K562 (cell line): ENCODE measurements around the gene HIF1AN. TPM values are rescaled to one million over a fixed set of nuclear protein-coding genes. Genes with fewer than 3 reads are reported as not detected.
A peak's percentile ranks its signal among the peaks of the same experiment; 100 is the strongest.

ENCODE experiments used
- CEBPB ChIP-seq: fragments of 450-650 bp; IDR thresholded peaks from 2 replicates; pipeline ENCODE4 v1.6.1; 2016; ENCODE audit warnings: missing genetic modification characterization, missing compliant biosample characterization
- CTCF ChIP-seq, 3 experiments: IDR thresholded peaks in 2 of 3; conservative IDR thresholded peaks in 1 of 3; 2 replicates each; pipeline ENCODE4 v1.5.1; 2011 to 2012; ENCODE audit warnings: low read length in 3 of 3, mild to moderate bottlenecking in 3 of 3, control low read depth in 2 of 3, improper control_type of control experiment in 1 of 3, inconsistent platforms in 1 of 3, low read depth in 1 of 3, mixed read lengths in 1 of 3, moderate library complexity in 1 of 3; ENCODE audit not compliant: insufficient read depth in 2 of 3
- DACH1 ChIP-seq: fragments of 450-650 bp; IDR thresholded peaks from 2 replicates; pipeline ENCODE4 v1.6.1; 2018; ENCODE audit not compliant: partially characterized antibody
- IRF9 ChIP-seq: fragments of 450-650 bp; IDR thresholded peaks from 2 replicates; pipeline ENCODE4 v1.6.1; 2016; ENCODE audit warnings: missing biosample characterization, missing genetic modification characterization
- NFRKB ChIP-seq: fragments of 450-650 bp; IDR thresholded peaks from 2 replicates; pipeline ENCODE4 v1.6.1; 2016; ENCODE audit warnings: low read depth
- PBX2 ChIP-seq, 2 experiments: IDR thresholded peaks in 1 of 2; conservative IDR thresholded peaks in 1 of 2; 2 replicates each; pipeline ENCODE4 v1.6.1; 2016; ENCODE audit warnings: low read depth in 2 of 2, mild to moderate bottlenecking in 1 of 2, missing compliant biosample characterization in 1 of 2, missing genetic modification characterization in 1 of 2, moderate library complexity in 1 of 2
- SAFB ChIP-seq: fragments of 200-400 bp; formaldehyde crosslinking; IDR thresholded peaks from 2 replicates; pipeline ENCODE4 v1.6.1; 2017; ENCODE audit warnings: low read depth, low read length, borderline replicate concordance
- ZBTB33 ChIP-seq: sonication (generic); formaldehyde crosslinking; IDR thresholded peaks from 2 replicates; pipeline ENCODE4 v1.8.1; 2023; ENCODE audit warnings: mild to moderate bottlenecking, missing genetic modification reagents
- ZNF318 ChIP-seq, 2 experiments: fragments of 450-650 bp; IDR thresholded peaks; 2 replicates each; pipeline ENCODE4 v1.6.1; 2016; ENCODE audit warnings: mild to moderate bottlenecking in 2 of 2, borderline replicate concordance in 1 of 2, low read depth in 1 of 2, moderate library complexity in 1 of 2
- polyA plus RNA-seq, 8 experiments: library from polyadenylated mRNA; depleted of rRNA in 4 of 8; stranded (reverse) in 5 of 8; unstranded in 3 of 8; fragments of >200 nt; fragmentation: Nextera tagmentation in 2 of 8; fragmentation: Illumina TruSeq in 1 of 8; extraction: Ambion mirVana in 2 of 8; extraction: Trizol in 1 of 8; gene quantifications; 2 replicates each; pipeline versions ENCODE4 v1.2.1 to v1.2.3, GENCODE V29; 2011 to 2014; ENCODE audit warnings: inconsistent platforms in 1 of 8, missing spikeins in 1 of 8
- total RNA-seq, 7 experiments: library from RNA; depleted of rRNA in 6 of 7; stranded (reverse); fragments of >200 nt in 6 of 7; fragmentation: Illumina TruSeq in 2 of 7; extraction: Trizol in 2 of 7; gene quantifications; 2 replicates each; pipeline versions ENCODE4 v1.2.1 to v1.2.3, GENCODE V29; 2011 to 2021; ENCODE audit warnings: low replicate concordance in 1 of 7

Gene HIF1AN
- total and polyA plus RNA-seq, 9 of the 15 experiments (the other 6 are each of a cell fraction or from before 2014, with no cell fraction given): 1.2 to 16.8 (median 6.9) TPM

- TF ChIP-seq ZNF318 (IDR thresholded peaks at IDR 0.05; ENCODE audit: borderline replicate concordance in 1 of 2, low read depth in 1 of 2) (no peak), NFRKB (no peak), ZBTB33 (CRISPR knock-in tag) (peak; percentile 36; the same call in 1 of the 2 replicates), SAFB (no peak), IRF9 (tag) (no peak), CTCF (IDR thresholded peaks at IDR 0.05 in 2 of 3, conservative IDR thresholded peaks at IDR 0.05 in 1 of 3; ENCODE audit: insufficient read depth in 2 of 3, low read depth in 1 of 3, low read length in 3 of 3) (peak in 1 of 3 experiments; percentile 3; a peak in 1 of 6 replicates), CEBPB (tag) (no peak), DACH1 (no peak), PBX2 (CRISPR knock-in tag; IDR thresholded peaks at IDR 0.05; ENCODE audit: low read depth) (no peak), PBX2 (tag; conservative IDR thresholded peaks at IDR 0.05; ENCODE audit: low read depth) (no peak)
These were observed 11.1 kb upstream of the HIF1AN start (continued) for GRCh38 chr10:100524638-100525037.
